Heart right ventricle (tissue), 16 donors: Measurements from ENCODE around the gene PTRH1. TPM values are rescaled to one million over a fixed set of nuclear protein-coding genes. Genes with fewer than 3 reads are reported as not detected.

Experiments
- ATAC-seq, 8 donors: fragments of 200-7000 bp; cut with Tn5 transposase; one replicate each; pipeline ENCODE4 v1.9.1; 2020; ENCODE audit warnings: mild to moderate bottlenecking in 8 of 8, moderate library complexity in 8 of 8, moderate number of reproducible peaks in 1 of 8
- DNase-seq, 2 donors: peaks; one replicate each; pipeline ENCODE4 v3.0.0-alpha.2; 2020
- H3K27ac ChIP-seq, 10 donors: fragments of 200-600 bp; sonication (generic) in 2 of 10; one replicate each; pipeline versions ENCODE4 v1.5.0 to v1.8.0; 2020 to 2022; ENCODE audit warnings: mild to moderate bottlenecking in 3 of 10
- H3K27me3 ChIP-seq, 7 donors: fragments of 200-600 bp; one replicate each; pipeline ENCODE4 v1.8.0; 2021 to 2022; ENCODE audit warnings: mild to moderate bottlenecking in 2 of 7
- H3K36me3 ChIP-seq, 9 donors: fragments of 200-600 bp; sonication (generic) in 1 of 9; one replicate each; pipeline versions ENCODE4 v1.5.0 to v1.8.0; 2020 to 2022; ENCODE audit warnings: mild to moderate bottlenecking in 2 of 9
- H3K4me1 ChIP-seq, 9 donors: fragments of 200-600 bp; sonication (generic) in 1 of 9; one replicate each; pipeline versions ENCODE4 v1.5.0 to v1.8.0; 2020 to 2022; ENCODE audit warnings: mild to moderate bottlenecking in 4 of 9
- H3K4me3 ChIP-seq, 10 donors: fragments of 200-600 bp; sonication (generic) in 2 of 10; one replicate each; pipeline versions ENCODE4 v1.5.0 to v1.8.0; 2020 to 2022; ENCODE audit warnings: mild to moderate bottlenecking in 7 of 10, moderate library complexity in 2 of 10
- H3K9me3 ChIP-seq, 11 donors: fragments of 200-600 bp in 10 of 11; sonication (generic) in 2 of 11; one replicate each; pipeline versions ENCODE4 v1.5.0 to v1.8.0; 2013 to 2022; ENCODE audit warnings: mild to moderate bottlenecking in 2 of 11, control low read depth in 1 of 11, moderate library complexity in 1 of 11
- CTCF ChIP-seq, 9 donors: fragments of 200-600 bp; sonication (generic) in 2 of 9; IDR thresholded peaks; one replicate each; pipeline versions ENCODE4 v1.5.0 to v1.8.0; 2021 to 2022; ENCODE audit warnings: antibody characterized with exemption in 9 of 9, mild to moderate bottlenecking in 5 of 9, moderate library complexity in 1 of 9
- WGBS, 2 donors: extraction: QIAGEN DNeasy Blood & Tissue Kit; methylation state at CpG; one replicate each; pipeline ENCODE4 v1.1.7; 2013; ENCODE audit warnings: inconsistent platforms in 1 of 2; 5-methylcytosine and 5-hydroxymethylcytosine counted together
- intact Hi-C, 10 donors: fragments of 100-400 bp; cut with DNase I; formaldehyde crosslinking; loops; one replicate each; pipeline versions ENCODE4 v1.11.1 to v1.14.2; 2022
- polyA plus RNA-seq, 2 donors: library from polyadenylated mRNA; stranded (reverse); fragments of 200-250 nt; gene quantifications; one replicate each; pipeline ENCODE4 v1.2.3, GENCODE V29; 2013
- total RNA-seq, 10 donors: library from RNA; stranded (reverse); fragmentation: NEBNext Ultra II Directional in 3 of 10; extraction: Animal tissue kit (Norgen Biotek cat#: 25700) in 3 of 10; gene quantifications; one replicate each; pipeline versions ENCODE4 v1.2.1 to v1.2.4, GENCODE V29; 2021 to 2023
- donor health status: Arrhythmogenic right ventricular cardiomyopathy.
- donor health status: ischemic (EF 13 %, LVEDD 7.1; RV severe dilation, severe dysfunction).
- donor health status: healthy with polysubstance abuse.
- donor health status: DM: no; HTN: yes; CAD: no.
- donor health status: DM: no; HTN: no; CAD: no.
- donor health status: ischemic (EF 25% LVEDD 6.9; RV normal size, moderate dysfunction).
- donor health status: ischemic (EF 25% LVEDD 5.7; RV mildly dilated, moderate dysfunction).
- donor health status: healthy.
- donor health status: DM: yes; HTN: yes; CAD: no.
- donor health status: Ischemic cardiomyopathy.
- donor health status: ischemic (EF 35%, LVEDD 5.7; RV mildly dilated, moderate dysfunction).
- donor health status: nonischemic (EF 11% LVEDD 7.7; RV severe dilation, severe dysfunction).
- donor health status: DM: yes; HTN: yes; CAD: no.
- donor health status: PGD.
- donor health status: ischemic (EF 29% LVEDD 5.4; RV normal size, mild dysfunction).
- donor health status: nonischemic (EF 23%, LVEDD 6.1; RV moderate dilation, normal function).

The PTRH1 gene
- total and polyA plus RNA-seq, 12 donors: 8.1 to 47.0 (median 11.5) TPM

- intact Hi-C loops: loop anchor here in 1 of 10 donors (10.0 kb wide), 1 partner anchor 200 kb away; no protein-coding TSS in a partner anchor
- whole genome bisulfite sequencing, 2 donors: 79 to 80% methylated on average over 9 of the region's 9 CpGs
Measured at GRCh38 chr9:127694890-127695720, 20.4 kb downstream of the PTRH1 start.

GRCh38 chr9:127693697-127694096, 21.8 kb downstream of the PTRH1 start:
- DNase-seq: no peak
- H3K36me3 ChIP-seq: peaks cover 0 to 54% (median 17%) of the 10 kb centered on the region in 9 donors
- ATAC-seq: no peak
- no peak overlapping the region for H3K27ac ChIP-seq
- 90 to 95% methylated on average over 4 of the region's 4 CpGs for WGBS, 2 donors
- intact Hi-C loops: loop anchor here in 1 of 10 donors (10.0 kb wide), 1 partner anchor 199 kb away; no protein-coding TSS in a partner anchor
- H3K27me3 ChIP-seq: no peaks in the 10 kb centered on the region
- H3K9me3 ChIP-seq: no peaks in the 10 kb centered on the region
- H3K4me1 ChIP-seq: peaks cover 0 to 4% (median 0%) of the 10 kb centered on the region in 9 donors
- no peak overlapping the region for H3K4me3 ChIP-seq
- TF ChIP-seq CTCF (IDR thresholded peaks at IDR 0.05): no peak

More at GRCh38 chr9:127694890-127695720, 20.4 kb downstream of the PTRH1 start:
- H3K4me3 ChIP-seq: no peak overlapping the region
- H3K4me1 ChIP-seq: peaks cover 0 to 15% (median 5%) of the 10 kb centered on the region in 9 donors
- peaks cover 0 to 40% (median 14%) of the 10 kb centered on the region in 9 donors for H3K36me3 ChIP-seq
- ATAC-seq (no peak), DNase-seq (no peak)
- H3K27ac ChIP-seq: no peak overlapping the region
- H3K27me3 ChIP-seq: no peaks in the 10 kb centered on the region
- TF ChIP-seq CTCF (IDR thresholded peaks at IDR 0.05): no peak
- no peaks in the 10 kb centered on the region for H3K9me3 ChIP-seq

- WGBS, 2 donors: 89 to 92% methylated on average over 10 of the region's 10 CpGs
- Histone ChIP-seq H3K4me3 (no peak overlapping the region), H3K4me1 (no peaks in the 10 kb centered on the region), H3K9me3 (no peaks in the 10 kb centered on the region), H3K36me3 (peaks cover 0 to 59% (median 23%) of the 10 kb centered on the region in 9 donors), H3K27me3 (no peaks in the 10 kb centered on the region), H3K27ac (no peak overlapping the region)
- ATAC-seq (no peak), DNase-seq (no peak)
- TF ChIP-seq CTCF (IDR thresholded peaks at IDR 0.05): no peak
- intact Hi-C loops: loop anchor here in 1 of 10 donors (10.0 kb wide), 1 partner anchor 198 kb away; no protein-coding TSS in a partner anchor
Measured at GRCh38 chr9:127693143-127693542, 22.3 kb downstream of the PTRH1 start.

GRCh38 chr9:127692071-127692470, 23.4 kb downstream of the PTRH1 start:
- Histone ChIP-seq H3K27ac (no peak overlapping the region), H3K4me3 (no peak overlapping the region), H3K36me3 (peaks cover 0 to 70% (median 30%) of the 10 kb centered on the region in 9 donors), H3K4me1 (no peaks in the 10 kb centered on the region), H3K9me3 (no peaks in the 10 kb centered on the region), H3K27me3 (no peaks in the 10 kb centered on the region)
- intact Hi-C loops: loop anchor here in 1 of 10 donors (10.0 kb wide), 1 partner anchor 197 kb away; no protein-coding TSS in a partner anchor
- TF ChIP-seq CTCF (IDR thresholded peaks at IDR 0.05): no peak
- ATAC-seq (no peak), DNase-seq (no peak)
- 89 to 90% methylated on average over 20 of the region's 20 CpGs for WGBS, 2 donors
